Endothelial cell of umbilical vein (primary cell): ENCODE measurements around the gene RMP24.

Experiments
- BruUV-seq: library from RNA; stranded (reverse); fragments of 400-500 nt; replicated peaks from 2 replicates; lab custom pipeline; 2021; lab: Mats Ljungman, UMichigan
- CTCF ChIA-PET: fragments of 300-600, 350-600 bp; sonication (Branson Sonifier 250); formaldehyde crosslinking; loops from one replicate; lab custom pipeline; 2021; ENCODE audit warnings: antibody characterized with exemption, inconsistent platforms; lab: Charles Lee
- POLR2A ChIA-PET: fragments of 300-600, 350-600 bp; sonication (Branson Sonifier 250); formaldehyde crosslinking; loops from one replicate; lab custom pipeline; 2021; ENCODE audit warnings: antibody characterized with exemption, inconsistent platforms; lab: Charles Lee
- DNase-seq: peaks from one replicate; pipeline ENCODE4 v3.0.0-alpha.2; 2011; ENCODE audit warnings: low read depth, low spot score
- FAIRE-seq: peaks from 2 replicates; lab custom pipeline; 2011; peaks lifted over from hg19 to GRCh38; lab: Jason Lieb, UNC
- H2AFZ ChIP-seq: 2 replicates; pipeline ENCODE4 v1.6.0; 2012; ENCODE audit warnings: low read depth, low read length, control low read depth, inconsistent platforms
- H3K27ac ChIP-seq: 2 replicates; pipeline ENCODE4 v1.5.1; 2011; ENCODE audit warnings: low read depth, mild to moderate bottlenecking, control low read depth, low read length, moderate library complexity; ENCODE audit not compliant: insufficient read depth
- H3K27me3 ChIP-seq, 2 experiments: 2 replicates each; pipeline versions ENCODE4 v1.6.0 to v1.6.1; 2011; ENCODE audit warnings: low read length in 2 of 2, mixed read lengths in 1 of 2; ENCODE audit not compliant: control insufficient read depth in 2 of 2, insufficient read depth in 2 of 2
- H3K36me3 ChIP-seq, 2 experiments: 2 replicates in 1 of 2; 3 replicates in 1 of 2; pipeline ENCODE4 v1.5.1; 2011; ENCODE audit warnings: low read length in 2 of 2, mild to moderate bottlenecking in 1 of 2, moderate library complexity in 1 of 2; ENCODE audit not compliant: control insufficient read depth in 2 of 2, insufficient read depth in 2 of 2; ENCODE audit errors: extremely low read depth in 1 of 2
- H3K4me1 ChIP-seq: 3 replicates; pipeline ENCODE4 v1.5.1; 2011; ENCODE audit warnings: mild to moderate bottlenecking, low read length; ENCODE audit not compliant: control insufficient read depth, insufficient read depth; ENCODE audit errors: extremely low read depth
- H3K4me2 ChIP-seq: 2 replicates; pipeline ENCODE4 v1.6.1; 2011; ENCODE audit warnings: low read length, control low read depth, mixed read lengths; ENCODE audit not compliant: insufficient read depth
- H3K4me3 ChIP-seq, 3 experiments: fragments of 200-600 bp in 1 of 3; sonication (generic), shearing (Covaris generic) in 1 of 3; replicated peaks in 1 of 3; 2 replicates each; pipeline ENCODE4 v1.5.1; 2011 to 2016; ENCODE audit warnings: control low read depth in 3 of 3, low read length in 3 of 3, mild to moderate bottlenecking in 2 of 3, inconsistent platforms in 1 of 3, low read depth in 1 of 3, moderate library complexity in 1 of 3; ENCODE audit not compliant: insufficient read depth in 1 of 3
- H3K79me2 ChIP-seq: 2 replicates; pipeline ENCODE4 v1.6.0; 2012; ENCODE audit warnings: low read length, inconsistent platforms; ENCODE audit not compliant: control insufficient read depth, insufficient read depth
- H3K9ac ChIP-seq: replicated peaks from 2 replicates; pipeline ENCODE3; 2011; ENCODE audit warnings: low read length, control low read depth; ENCODE audit not compliant: insufficient read depth; ENCODE audit errors: extremely low read depth
- H3K9me1 ChIP-seq: replicated peaks from 3 replicates; pipeline ENCODE4 v1.6.0; 2011; ENCODE audit warnings: mild to moderate bottlenecking, low read length; ENCODE audit not compliant: control insufficient read depth, insufficient read depth; ENCODE audit errors: extremely low read depth
- H3K9me3 ChIP-seq: replicated peaks from 2 replicates; pipeline ENCODE4 v1.5.1; 2012; ENCODE audit warnings: low read length, inconsistent platforms; ENCODE audit not compliant: control insufficient read depth, insufficient read depth
- H4K20me1 ChIP-seq: replicated peaks from 2 replicates; pipeline ENCODE3; 2011; ENCODE audit warnings: mild to moderate bottlenecking, low read length; ENCODE audit not compliant: control insufficient read depth, insufficient read depth; ENCODE audit errors: extremely low read depth
- EZH2 ChIP-seq: IDR thresholded peaks from 2 replicates; pipeline ENCODE4 v1.6.1; 2012; ENCODE audit warnings: borderline replicate concordance, low read depth, mild to moderate bottlenecking, moderate library complexity, low read length, inconsistent platforms; ENCODE audit not compliant: severe bottlenecking
- FOS ChIP-seq: IDR thresholded peaks from 2 replicates; pipeline ENCODE4 v1.6.1; 2011; ENCODE audit warnings: mild to moderate bottlenecking, low read length, moderate library complexity, borderline replicate concordance; ENCODE audit not compliant: insufficient read depth
- GATA2 ChIP-seq: IDR thresholded peaks from 2 replicates; pipeline ENCODE4 v1.7.0; 2011; ENCODE audit warnings: low read depth, mild to moderate bottlenecking, moderate library complexity, mixed read lengths, low read length; ENCODE audit not compliant: insufficient read length, insufficient read depth
- JUN ChIP-seq: IDR thresholded peaks from 2 replicates; pipeline ENCODE4 v1.6.1; 2011; ENCODE audit warnings: borderline replicate concordance, low read depth; ENCODE audit not compliant: insufficient read length, insufficient read depth
- MYC ChIP-seq: IDR thresholded peaks from one replicate; pipeline ENCODE4 v1.6.1; 2011; ENCODE audit warnings: mild to moderate bottlenecking, low read depth, low read length
- POLR2A ChIP-seq: IDR thresholded peaks from 2 replicates; pipeline ENCODE4 v1.6.1; 2012; ENCODE audit warnings: low read depth, mild to moderate bottlenecking, control low read depth, low read length
- POLR2AphosphoS5 ChIP-seq: IDR thresholded peaks from 2 replicates; pipeline ENCODE4 v1.6.1; 2012; ENCODE audit warnings: low read depth, mild to moderate bottlenecking, control low read depth, low read length, moderate library complexity; ENCODE audit not compliant: insufficient read depth
- dilution Hi-C: fragments of 300-500 bp; cut with MboI; formaldehyde crosslinking; loops from one replicate; pipeline ENCODE4 v1.15.0; 2019; ENCODE audit warnings: low sequenced_read_pairs; ENCODE audit not compliant: extremely low pct_ligation_motif_present
- intact Hi-C: fragments of 100-400 bp; cut with micrococcal nuclease; formaldehyde crosslinking; loops from one replicate; pipeline ENCODE4 v1.10.0; 2022
- TF ChIP-seq, protein P1 (sequence below): IDR thresholded peaks from 2 replicates; pipeline ENCODE4 v1.6.1; 2011; ENCODE audit not compliant: insufficient read depth, insufficient read length
- TF ChIP-seq, protein P2 (sequence below), 2 donors: IDR thresholded peaks; 1 replicate in 1 of 2; 2 replicates in 1 of 2; pipeline ENCODE4 v1.5.1; 2011; ENCODE audit warnings: low read length in 2 of 2, mild to moderate bottlenecking in 2 of 2, moderate library complexity in 2 of 2, control low read depth in 1 of 2, inconsistent platforms in 1 of 2, low read depth in 1 of 2; ENCODE audit not compliant: insufficient read depth in 1 of 2; ENCODE audit errors: extremely low read depth in 1 of 2

RMP24 gene

DNA sequence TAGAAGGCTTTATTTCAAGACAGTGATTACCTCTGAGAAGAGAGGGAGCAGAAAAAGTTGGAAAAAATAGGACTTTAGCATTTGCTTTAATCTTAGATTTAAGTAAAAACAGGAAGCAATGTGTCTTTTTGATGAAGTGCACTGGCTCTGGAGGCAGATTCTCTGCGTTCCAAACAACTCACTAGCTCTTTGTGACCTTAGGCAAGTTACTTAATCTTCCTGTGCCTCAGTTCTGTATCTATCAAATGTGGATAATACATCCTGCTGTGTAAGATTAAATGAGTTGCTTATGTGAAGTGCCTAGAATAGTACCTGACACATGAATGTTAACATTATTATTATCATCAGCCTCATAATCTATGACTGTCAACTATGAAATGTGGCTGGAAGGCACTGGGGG lies 52.5 kb downstream of the RMP24 start:
- Histone ChIP-seq H3K9ac (no peak overlapping the region), H2AFZ (no peak overlapping the region), H3K27ac (no peak overlapping the region), H3K27me3 (no peaks in the 10 kb centered on the region), H3K36me3 (peaks cover 0 to 6% of the 10 kb centered on the region in 2 experiments), H3K9me1 (no peaks in the 10 kb centered on the region), H4K20me1 (no peaks in the 10 kb centered on the region), H3K4me3 (no peak overlapping the region), H3K79me2 (no peaks in the 10 kb centered on the region), H3K9me3 (no peaks in the 10 kb centered on the region), H3K4me1 (no peaks in the 10 kb centered on the region), H3K4me2 (no peak overlapping the region)
- intact Hi-C loops (loop anchor here (10.0 kb wide), 1 partner anchor 730 kb away; no protein-coding TSS in a partner anchor), dilution Hi-C loops (no loop called here)
- CTCF ChIA-PET = interaction anchor here (0.9 to 2.0 kb wide), 3 partner anchors 71 to 259 kb away, joined by 3 to 6 read pairs (median 6); no protein-coding TSS in a partner anchor
- POLR2A ChIA-PET = no interaction called here
- TF ChIP-seq, protein P1, sequence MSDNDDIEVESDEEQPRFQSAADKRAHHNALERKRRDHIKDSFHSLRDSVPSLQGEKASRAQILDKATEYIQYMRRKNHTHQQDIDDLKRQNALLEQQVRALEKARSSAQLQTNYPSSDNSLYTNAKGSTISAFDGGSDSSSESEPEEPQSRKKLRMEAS = no peak
- no peak for TF ChIP-seq EZH2
- no peak for TF ChIP-seq POLR2AphosphoS5
- no peak for TF ChIP-seq POLR2A
- TF ChIP-seq, protein P2, sequence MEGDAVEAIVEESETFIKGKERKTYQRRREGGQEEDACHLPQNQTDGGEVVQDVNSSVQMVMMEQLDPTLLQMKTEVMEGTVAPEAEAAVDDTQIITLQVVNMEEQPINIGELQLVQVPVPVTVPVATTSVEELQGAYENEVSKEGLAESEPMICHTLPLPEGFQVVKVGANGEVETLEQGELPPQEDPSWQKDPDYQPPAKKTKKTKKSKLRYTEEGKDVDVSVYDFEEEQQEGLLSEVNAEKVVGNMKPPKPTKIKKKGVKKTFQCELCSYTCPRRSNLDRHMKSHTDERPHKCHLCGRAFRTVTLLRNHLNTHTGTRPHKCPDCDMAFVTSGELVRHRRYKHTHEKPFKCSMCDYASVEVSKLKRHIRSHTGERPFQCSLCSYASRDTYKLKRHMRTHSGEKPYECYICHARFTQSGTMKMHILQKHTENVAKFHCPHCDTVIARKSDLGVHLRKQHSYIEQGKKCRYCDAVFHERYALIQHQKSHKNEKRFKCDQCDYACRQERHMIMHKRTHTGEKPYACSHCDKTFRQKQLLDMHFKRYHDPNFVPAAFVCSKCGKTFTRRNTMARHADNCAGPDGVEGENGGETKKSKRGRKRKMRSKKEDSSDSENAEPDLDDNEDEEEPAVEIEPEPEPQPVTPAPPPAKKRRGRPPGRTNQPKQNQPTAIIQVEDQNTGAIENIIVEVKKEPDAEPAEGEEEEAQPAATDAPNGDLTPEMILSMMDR (IDR thresholded peaks at IDR 0.05; ENCODE audit: extremely low read depth in 1 of 2, insufficient read depth in 1 of 2, low read depth in 1 of 2, low read length in 2 of 2) = no peak
- no peak for TF ChIP-seq FOS
- no peak for TF ChIP-seq GATA2
- TF ChIP-seq JUN = no peak
- no peak for TF ChIP-seq MYC
- BruUV-seq = no TSS peak
- DNase-seq (peak; percentile 73), FAIRE-seq (no peak)
